HAP-1 (cell line): ENCODE data around the gene MKX.
A peak's percentile ranks its signal among the peaks of the same experiment; 100 is the strongest.

Experiments used
- DNase-seq, 2 experiments: peaks; one replicate each; pipeline ENCODE4 v3.0.0-alpha.2; 2016 to 2020; ENCODE audit warnings: low spot score in 2 of 2
- H3K27me3 ChIP-seq: fragments of 250-450 bp; sonication (Bioruptor Pico); 2 replicates; pipeline ENCODE4 v1.5.1; 2020; ENCODE audit warnings: low read depth, mild to moderate bottlenecking, moderate library complexity
- H3K36me3 ChIP-seq: fragments of 250-450 bp; sonication (Bioruptor Pico); replicated peaks from 2 replicates; pipeline ENCODE4 v1.5.1; 2020; ENCODE audit warnings: mild to moderate bottlenecking
- H3K4me1 ChIP-seq: fragments of 250-450 bp; sonication (Bioruptor Pico); 2 replicates; pipeline ENCODE4 v1.5.1; 2020; ENCODE audit warnings: mild to moderate bottlenecking
- H3K4me3 ChIP-seq: fragments of 250-450 bp; sonication (Bioruptor Pico); 2 replicates; pipeline ENCODE4 v1.5.1; 2020; ENCODE audit warnings: mild to moderate bottlenecking, moderate library complexity
- H3K9me3 ChIP-seq: fragments of 250-450 bp; sonication (Bioruptor Pico); 2 replicates; pipeline ENCODE4 v1.5.1; 2020; ENCODE audit warnings: mild to moderate bottlenecking, moderate library complexity
- in situ Hi-C: fragments of 300-500 bp; cut with MboI; formaldehyde crosslinking; loops from 3 replicates; pipeline ENCODE4 v1.14.3; 2020; ENCODE audit warnings: low sequenced_read_pairs, inconsistent platforms, mixed read lengths

MKX gene

GRCh38 chr10:27745732-27746396, at the start of gene MKX:
Gene MKX (minus strand): TSS chr10:27745819. CDS start chr10:27743415, 2,404 bp downstream.
- H3K27me3 ChIP-seq = no peaks in the 10 kb centered on the region
- in situ Hi-C loops = no loop called here
- DNase-seq = no peak
- H3K36me3 ChIP-seq = no peaks in the 10 kb centered on the region
- peaks cover 15% of the 10 kb centered on the region for H3K9me3 ChIP-seq
- H3K4me3 ChIP-seq = no peak within 1 kb of the TSS
- H3K4me1 ChIP-seq = 0 out of 2 replicates have a peak, but pooled peaks cover 4% of the 10 kb centered on the region

GRCh38 chr10:27794157-27794556, 48.5 kb upstream of the MKX start:
- in situ Hi-C loops = no loop called here
- no peaks in the 10 kb centered on the region for H3K36me3 ChIP-seq
- H3K27me3 ChIP-seq = 0 out of 2 replicates have a peak, but pooled peaks cover 2% of the 10 kb centered on the region

GRCh38 chr10:27792216-27792615, 46.6 kb upstream of the MKX start:
- no peaks in the 10 kb centered on the region for H3K9me3 ChIP-seq
- H3K4me1 ChIP-seq = peaks cover 2% of the 10 kb centered on the region; the same call in 1 of the 2 replicates
- no peak for DNase-seq
- in situ Hi-C loops = no loop called here
- no peak overlapping the region for H3K4me3 ChIP-seq
- no peaks in the 10 kb centered on the region for H3K36me3 ChIP-seq
- 0 out of 2 replicates have a peak, but pooled peaks cover 2% of the 10 kb centered on the region for H3K27me3 ChIP-seq

More at GRCh38 chr10:27794157-27794556, 48.5 kb upstream of the MKX start:
- Histone ChIP-seq H3K9me3 (no peaks in the 10 kb centered on the region), H3K4me1 (no peaks in the 10 kb centered on the region), H3K4me3 (no peak overlapping the region)
- peak in 1 of 2 experiments; percentile 44 for DNase-seq

- no peaks in the 10 kb centered on the region for H3K9me3 ChIP-seq
- no peaks in the 10 kb centered on the region for H3K36me3 ChIP-seq
- no peaks in the 10 kb centered on the region for H3K27me3 ChIP-seq
- H3K4me3 ChIP-seq = no peak overlapping the region
- peaks cover 20% of the 10 kb centered on the region for H3K4me1 ChIP-seq
- DNase-seq = no peak
- in situ Hi-C loops = no loop called here
Measured at GRCh38 chr10:27784272-27784671, 38.7 kb upstream of the MKX start.

- in situ Hi-C loops = no loop called here
- peaks cover 18% of the 10 kb centered on the region for H3K4me1 ChIP-seq
- no peaks in the 10 kb centered on the region for H3K36me3 ChIP-seq
- no peaks in the 10 kb centered on the region for H3K27me3 ChIP-seq
- H3K4me3 ChIP-seq = no peak overlapping the region
- peak; percentile 29 to 41 for DNase-seq
- no peaks in the 10 kb centered on the region for H3K9me3 ChIP-seq
Measured at GRCh38 chr10:27783660-27784059, 38.0 kb upstream of the MKX start.

GRCh38 chr10:27779462-27780015, 33.9 kb upstream of the MKX start:
- no peak for DNase-seq
- H3K36me3 ChIP-seq = no peaks in the 10 kb centered on the region
- in situ Hi-C loops = no loop called here

GRCh38 chr10:27774831-27775230, 29.2 kb upstream of the MKX start:
- in situ Hi-C loops = no loop called here
- H3K36me3 ChIP-seq = no peaks in the 10 kb centered on the region
- no peaks in the 10 kb centered on the region for H3K27me3 ChIP-seq
- no peak overlapping the region for H3K4me3 ChIP-seq
- peaks cover 12% of the 10 kb centered on the region for H3K4me1 ChIP-seq
- DNase-seq = peak; percentile 42 to 45
- no peaks in the 10 kb centered on the region for H3K9me3 ChIP-seq

More at GRCh38 chr10:27779462-27780015, 33.9 kb upstream of the MKX start:
- H3K4me1 ChIP-seq = peaks cover 10% of the 10 kb centered on the region
- H3K9me3 ChIP-seq = no peaks in the 10 kb centered on the region
- H3K4me3 ChIP-seq = no peak overlapping the region
- H3K27me3 ChIP-seq = no peaks in the 10 kb centered on the region

GRCh38 chr10:27771231-27771630, 25.6 kb upstream of the MKX start:
- Histone ChIP-seq H3K9me3 (no peaks in the 10 kb centered on the region), H3K27me3 (no peaks in the 10 kb centered on the region), H3K4me3 (no peak overlapping the region), H3K4me1 (peaks cover 12% of the 10 kb centered on the region), H3K36me3 (no peaks in the 10 kb centered on the region)
- no peak for DNase-seq
- in situ Hi-C loops = no loop called here

- Histone ChIP-seq H3K9me3 (no peaks in the 10 kb centered on the region), H3K27me3 (no peaks in the 10 kb centered on the region), H3K4me3 (no peak overlapping the region), H3K36me3 (no peaks in the 10 kb centered on the region), H3K4me1 (peaks cover 12% of the 10 kb centered on the region)
- in situ Hi-C loops = no loop called here
- no peak for DNase-seq
Measured at GRCh38 chr10:27770181-27770580, 24.6 kb upstream of the MKX start.

- Histone ChIP-seq H3K9me3 (no peaks in the 10 kb centered on the region), H3K4me1 (no peaks in the 10 kb centered on the region), H3K36me3 (no peaks in the 10 kb centered on the region), H3K4me3 (no peak overlapping the region), H3K27me3 (no peaks in the 10 kb centered on the region)
- in situ Hi-C loops = no loop called here
- no peak for DNase-seq
Measured at GRCh38 chr10:27760867-27761266, 15.2 kb upstream of the MKX start.

GRCh38 chr10:27759483-27760272, 14.1 kb upstream of the MKX start:
- in situ Hi-C loops = no loop called here
- Histone ChIP-seq H3K27me3 (no peaks in the 10 kb centered on the region), H3K4me3 (no peak overlapping the region), H3K36me3 (no peaks in the 10 kb centered on the region), H3K4me1 (no peaks in the 10 kb centered on the region), H3K9me3 (no peaks in the 10 kb centered on the region)
- DNase-seq = no peak

- H3K9me3 ChIP-seq = no peaks in the 10 kb centered on the region
- no peak for DNase-seq
- H3K4me3 ChIP-seq = no peak overlapping the region
- H3K36me3 ChIP-seq = no peaks in the 10 kb centered on the region
- in situ Hi-C loops = no loop called here
- no peaks in the 10 kb centered on the region; the same call in 1 of the 2 replicates for H3K27me3 ChIP-seq
- H3K4me1 ChIP-seq = no peaks in the 10 kb centered on the region
Measured at GRCh38 chr10:27752673-27753237, 7.1 kb upstream of the MKX start.

- H3K9me3 ChIP-seq = peaks cover 13% of the 10 kb centered on the region
- no peak overlapping the region for H3K4me3 ChIP-seq
- no peaks in the 10 kb centered on the region for H3K4me1 ChIP-seq
- DNase-seq = no peak
- no peaks in the 10 kb centered on the region for H3K36me3 ChIP-seq
- no peaks in the 10 kb centered on the region for H3K27me3 ChIP-seq
- in situ Hi-C loops = no loop called here
Measured at GRCh38 chr10:27748601-27749000, 3.0 kb upstream of the MKX start.

- in situ Hi-C loops = no loop called here
- Histone ChIP-seq H3K36me3 (no peaks in the 10 kb centered on the region), H3K9me3 (peaks cover 15% of the 10 kb centered on the region), H3K4me1 (0 out of 2 replicates have a peak, but pooled peaks cover 4% of the 10 kb centered on the region), H3K4me3 (no peak overlapping the region), H3K27me3 (no peaks in the 10 kb centered on the region)
- DNase-seq = no peak
Measured at GRCh38 chr10:27747096-27747451, 1.5 kb upstream of the MKX start.
